GM11168 (cell line): ENCODE results near the gene HLCS.

Experiments
- in situ Hi-C: fragments of 300-500 bp; cut with MboI; formaldehyde crosslinking; loops from one replicate; pipeline ENCODE4 v1.12.0; 2022; ENCODE audit warnings: low sequenced_read_pairs; ENCODE audit not compliant: unreplicated experiment

The HLCS gene

GRCh38 chr21:36709868-36710728 lies 256.4 kb downstream of the HLCS start:
- in situ Hi-C loops = no loop called here

- in situ Hi-C loops = no loop called here
Measured at GRCh38 chr21:36709030-36709867, 257.2 kb downstream of the HLCS start.

DNA sequence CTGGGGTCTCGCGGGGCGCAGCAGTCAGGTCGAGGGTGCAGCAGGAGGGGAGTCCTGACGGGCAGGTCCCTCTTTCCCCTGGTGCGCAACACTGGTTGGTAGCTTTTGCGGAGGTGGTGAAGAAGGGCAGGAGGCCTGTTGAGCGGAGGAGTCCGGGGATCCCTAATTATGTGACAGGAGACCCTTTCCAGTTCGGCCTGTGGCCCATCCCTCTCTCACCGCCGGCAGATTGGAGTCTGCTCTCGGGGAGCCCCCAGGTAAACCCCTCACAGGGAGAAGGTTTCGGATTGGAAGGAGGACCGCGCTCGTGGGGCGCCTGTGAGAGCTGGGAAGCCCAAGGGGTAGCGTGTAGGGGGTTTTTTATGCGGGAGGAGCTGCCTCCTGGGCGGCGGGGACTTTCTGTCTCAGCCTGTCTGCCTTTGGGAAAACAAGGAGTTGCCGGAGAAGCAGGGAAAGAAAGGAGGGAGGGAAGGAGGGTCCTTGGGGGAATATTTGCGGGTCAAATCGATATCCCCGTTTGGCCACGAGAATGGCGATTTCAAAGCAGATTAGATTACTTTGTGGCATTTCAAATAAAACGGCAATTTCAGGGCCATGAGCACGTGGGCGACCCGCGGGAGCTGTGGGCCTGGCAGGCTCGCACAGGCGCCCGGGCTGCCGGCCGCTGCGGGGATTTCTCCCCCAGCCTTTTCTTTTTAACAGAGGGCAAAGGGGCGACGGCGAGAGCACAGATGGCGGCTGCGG lies 258.0 kb downstream of the HLCS start:
- in situ Hi-C loops = no loop called here

GRCh38 chr21:36707763-36708285 lies 258.6 kb downstream of the HLCS start:
- in situ Hi-C loops = no loop called here

DNA sequence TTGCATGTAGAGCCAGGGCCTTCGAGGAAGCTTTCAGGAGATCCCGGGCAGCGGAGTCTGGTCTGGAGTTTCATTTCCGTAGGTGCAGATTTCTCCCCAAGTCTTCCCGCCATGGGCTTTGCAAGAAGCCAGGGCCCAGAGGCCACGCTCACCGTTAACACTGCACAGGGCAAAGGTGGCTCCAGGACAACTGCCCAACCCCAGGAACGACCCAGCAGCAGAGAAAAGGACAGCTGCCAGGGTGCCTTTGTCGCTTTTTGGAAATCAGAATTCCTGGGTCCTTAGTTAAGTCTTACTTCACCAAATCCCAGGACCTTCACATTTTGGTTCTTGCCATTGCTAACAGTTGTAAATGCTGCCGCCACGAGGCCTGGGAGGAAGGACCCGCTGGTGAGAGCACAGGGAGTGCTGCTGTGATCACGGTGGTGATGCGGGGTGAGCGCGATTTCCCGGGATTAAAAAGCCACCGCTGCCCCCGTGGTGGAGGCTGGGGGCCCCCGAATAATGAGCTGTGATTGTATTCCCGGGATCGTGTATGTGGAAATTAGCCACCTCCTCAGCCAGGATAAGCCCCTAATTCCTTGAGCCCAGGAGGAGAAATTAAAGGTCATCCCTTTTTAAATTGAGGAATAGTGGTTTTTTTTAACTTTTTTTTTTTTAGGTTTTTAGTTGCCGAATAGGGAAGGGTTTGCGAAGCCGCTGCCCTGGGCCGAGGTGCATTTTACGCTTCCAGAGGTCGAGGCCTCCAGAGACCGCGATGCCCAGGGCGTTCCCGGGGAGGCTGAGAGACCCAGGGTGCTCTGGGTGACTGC lies 259.3 kb downstream of the HLCS start:
- in situ Hi-C loops = no loop called here

- in situ Hi-C loops = no loop called here
Measured at GRCh38 chr21:36706482-36706852, 260.0 kb downstream of the HLCS start.

GRCh38 chr21:36705679-36706481 lies 260.6 kb downstream of the HLCS start:
- in situ Hi-C loops = no loop called here

- in situ Hi-C loops = no loop called here
Measured at GRCh38 chr21:36704958-36705678, 261.4 kb downstream of the HLCS start.

GRCh38 chr21:36704281-36704957 lies 262.1 kb downstream of the HLCS start:
- in situ Hi-C loops = no loop called here

- in situ Hi-C loops = no loop called here
Measured at GRCh38 chr21:36703626-36704280, 262.7 kb downstream of the HLCS start.

GRCh38 chr21:36703123-36703522 lies 263.3 kb downstream of the HLCS start:
- in situ Hi-C loops = no loop called here

GRCh38 chr21:36702622-36702968 lies 263.9 kb downstream of the HLCS start:
- in situ Hi-C loops = no loop called here

DNA sequence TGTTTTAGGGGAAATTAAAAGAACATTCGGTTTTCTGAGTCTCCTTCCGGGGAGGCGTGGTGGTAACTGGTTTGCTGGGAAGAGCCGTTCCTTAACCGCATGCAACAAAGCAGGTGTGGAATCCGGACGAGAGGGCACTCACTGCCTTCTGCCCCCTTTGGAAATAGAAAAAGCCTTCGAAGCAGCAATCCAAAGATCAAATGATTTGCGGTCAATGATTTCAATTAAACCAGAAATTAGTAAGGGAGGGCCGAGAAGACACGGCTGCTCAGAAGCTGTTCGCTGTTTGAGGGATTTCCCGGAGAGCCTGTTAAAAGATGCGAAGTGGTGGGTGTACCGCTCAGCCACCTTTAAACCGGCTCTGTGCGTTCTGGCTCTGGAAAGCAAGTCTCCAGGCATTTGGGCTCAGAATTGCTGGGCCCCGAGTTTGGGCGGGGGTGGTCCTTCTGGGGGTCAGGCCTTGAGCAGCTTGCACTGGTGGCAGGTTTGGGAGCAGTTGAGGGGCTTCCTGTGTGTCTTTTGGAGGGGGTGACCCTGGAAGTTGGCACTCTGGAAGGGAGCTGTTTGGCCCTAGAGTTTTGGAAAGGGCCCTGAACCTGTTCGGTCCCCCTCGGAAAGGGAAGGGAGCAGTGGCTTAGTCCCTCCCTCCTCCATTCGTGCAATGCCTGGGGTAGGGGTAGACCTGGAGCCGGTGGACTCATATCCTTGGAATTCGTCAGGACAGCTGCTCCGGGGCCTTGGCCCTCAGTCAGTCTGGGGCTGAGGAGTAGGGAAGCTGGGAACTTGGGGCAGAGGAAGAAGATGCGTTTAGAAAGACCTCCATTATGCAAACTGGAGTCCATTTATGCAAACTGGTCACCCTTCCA lies 264.5 kb downstream of the HLCS start:
- in situ Hi-C loops = no loop called here

DNA sequence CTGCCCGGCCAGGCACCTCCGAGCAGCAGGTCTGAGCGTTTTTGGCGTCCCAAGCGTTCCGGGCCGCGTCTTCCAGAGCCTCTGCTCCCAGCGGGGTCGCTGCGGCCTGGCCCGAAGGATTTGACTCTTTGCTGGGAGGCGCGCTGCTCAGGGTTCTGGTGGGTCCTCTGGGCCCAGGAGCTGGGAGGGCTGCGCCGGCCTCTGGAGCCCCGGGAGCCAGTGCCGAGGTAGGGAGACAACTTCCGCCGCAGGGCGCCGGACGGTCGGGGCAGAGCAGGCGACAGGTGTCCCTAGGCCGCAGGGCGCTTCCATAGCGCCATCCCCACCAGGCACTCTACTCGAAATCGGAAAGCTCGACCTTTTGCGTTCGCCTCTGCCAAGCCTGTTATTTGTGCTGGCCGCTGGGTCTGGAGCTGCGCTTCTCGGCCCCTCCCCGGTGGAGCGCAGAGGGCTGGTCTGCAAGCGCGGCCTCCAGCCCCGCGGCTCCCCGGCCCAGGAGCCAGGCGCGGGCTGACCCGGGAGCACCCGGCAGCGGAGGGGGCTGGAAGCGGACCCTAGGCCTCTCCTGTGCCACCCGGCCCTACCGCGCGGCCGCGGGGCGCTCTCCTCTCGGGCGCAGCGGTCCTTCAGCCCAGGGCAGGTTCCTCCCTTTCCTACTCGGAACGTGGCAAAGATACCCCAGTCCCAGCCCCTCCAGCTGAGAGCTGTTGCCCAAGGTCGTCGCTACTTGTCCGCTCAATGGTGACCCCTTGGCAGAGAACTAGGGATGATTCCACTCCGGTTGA lies 265.3 kb downstream of the HLCS start:
- in situ Hi-C loops = no loop called here
